Kidney (tissue), 14 donors: ENCODE data around the gene ATPAF2. TPM values are rescaled to one million over a fixed set of nuclear protein-coding genes. Genes with fewer than 3 reads are reported as not detected.

Experiments
- DNase-seq, 5 donors: peaks; one replicate each; pipeline ENCODE4 v3.0.0-alpha.2; 2013 to 2020
- FAIRE-seq: peaks from 2 replicates; lab custom pipeline; 2012; peaks lifted over from hg19 to GRCh38; lab: Jason Lieb, UNC
- H3K27ac ChIP-seq, 2 donors: one replicate each; pipeline ENCODE4 v1.7.0; 2013; ENCODE audit warnings: low read depth in 2 of 2, low read length in 2 of 2, inconsistent platforms in 1 of 2
- H3K27me3 ChIP-seq: one replicate; pipeline ENCODE4 v1.7.1; 2013; ENCODE audit warnings: low read length, inconsistent platforms; ENCODE audit not compliant: control insufficient read depth, insufficient read depth
- H3K36me3 ChIP-seq, 3 donors: one replicate each; pipeline versions ENCODE4 v1.7.0 to v1.7.1; 2013; ENCODE audit warnings: low read length in 3 of 3, control low read depth in 1 of 3, inconsistent platforms in 1 of 3; ENCODE audit not compliant: insufficient read depth in 3 of 3, control insufficient read depth in 2 of 3
- H3K4me1 ChIP-seq, 3 donors: one replicate each; pipeline versions ENCODE4 v1.7.0 to v1.7.1; 2013; ENCODE audit warnings: low read length in 3 of 3, inconsistent platforms in 1 of 3, low read depth in 1 of 3; ENCODE audit not compliant: control insufficient read depth in 2 of 3, insufficient read depth in 2 of 3
- H3K4me3 ChIP-seq, 3 donors: one replicate each; pipeline versions ENCODE4 v1.7.0 to v1.8.1; 2013; ENCODE audit warnings: low read length in 3 of 3, control low read depth in 1 of 3, inconsistent platforms in 1 of 3
- H3K9ac ChIP-seq, 3 donors: one replicate each; pipeline versions ENCODE4 v1.7.0 to v1.7.1; 2013; ENCODE audit warnings: low read length in 3 of 3, control low read depth in 1 of 3, inconsistent platforms in 1 of 3
- H3K9me3 ChIP-seq, 3 donors: one replicate each; pipeline versions ENCODE4 v1.7.0 to v1.7.1; 2013; ENCODE audit warnings: low read length in 3 of 3, control low read depth in 1 of 3, inconsistent platforms in 1 of 3; ENCODE audit not compliant: control insufficient read depth in 2 of 3, insufficient read depth in 1 of 3
- CTCF ChIP-seq: IDR thresholded peaks from 3 replicates; pipeline ENCODE4 v1.5.1; 2012; ENCODE audit warnings: mild to moderate bottlenecking, moderate library complexity, borderline replicate concordance; ENCODE audit not compliant: insufficient read depth; ENCODE audit errors: extremely low read depth
- intact Hi-C: fragments of 100-400 bp; cut with DNase I; formaldehyde crosslinking; loops from one replicate; pipeline ENCODE4 v1.11.1; 2022
- polyA plus RNA-seq: library from polyadenylated mRNA; stranded (reverse); fragments of 350-450 nt; fragmentation: Illumina TruSeq; extraction: RNeasy Lipid Tissue Mini Kit (QIAGEN cat#74804); gene quantifications from one replicate; pipeline ENCODE4 v1.2.3, GENCODE V29; 2014; ENCODE audit warnings: low read depth, low replicate concordance; ENCODE audit not compliant: insufficient read depth
- total RNA-seq: library from RNA; stranded (reverse); fragmentation: NEBNext Ultra II Directional; extraction: Animal tissue kit (Norgen Biotek cat#: 25700); gene quantifications from one replicate; pipeline ENCODE4 v1.2.1, GENCODE V29; 2021
- donor health status: control.
- donor health status: control.
- donor health status: control.
- donor health status: control.
- donor health status: control.
- donor health status: DM: yes; HTN: yes; CAD: no.
- donor health status: Normal renal cell carcinoma (clear cell type).

ATPAF2 gene
- total and polyA plus RNA-seq, 2 donors from 2014 or later = 27.0 to 52.1 TPM

- H3K9me3 ChIP-seq = no peaks in the 10 kb centered on the region
- H3K27ac ChIP-seq = no peak overlapping the region
- intact Hi-C loops = no loop called here
- peaks cover 0 to 8% (median 6%) of the 10 kb centered on the region in 3 donors for H3K4me1 ChIP-seq
- peak in 1 of 5 donors; percentile 36 for DNase-seq
- H3K36me3 ChIP-seq = peaks cover 0 to 5% (median 0%) of the 10 kb centered on the region in 3 donors
- H3K9ac ChIP-seq = no peak overlapping the region
- FAIRE-seq = no peak
- no peak overlapping the region for H3K4me3 ChIP-seq
- no peaks in the 10 kb centered on the region for H3K27me3 ChIP-seq
- peak; percentile 23 for TF ChIP-seq CTCF
Observed at GRCh38 chr17:18043491-18043890, 4.5 kb upstream of the ATPAF2 start.

GRCh38 chr17:18042983-18043382 is 4.0 kb upstream of the ATPAF2 start:
- Histone ChIP-seq H3K4me3 (no peak overlapping the region), H3K9ac (no peak overlapping the region), H3K36me3 (peaks cover 0 to 5% (median 0%) of the 10 kb centered on the region in 3 donors), H3K9me3 (no peaks in the 10 kb centered on the region), H3K27me3 (no peaks in the 10 kb centered on the region), H3K27ac (no peak overlapping the region), H3K4me1 (peaks cover 0 to 13% (median 9%) of the 10 kb centered on the region in 3 donors)
- FAIRE-seq (no peak), DNase-seq (no peak)
- no peak for TF ChIP-seq CTCF
- intact Hi-C loops = no loop called here

GRCh38 chr17:18041776-18042175 is 2.8 kb upstream of the ATPAF2 start:
- FAIRE-seq (no peak), DNase-seq (no peak)
- Histone ChIP-seq H3K4me3 (no peak overlapping the region), H3K4me1 (peaks cover 0 to 20% (median 10%) of the 10 kb centered on the region in 3 donors), H3K27me3 (no peaks in the 10 kb centered on the region), H3K9ac (no peak overlapping the region), H3K27ac (no peak overlapping the region), H3K9me3 (no peaks in the 10 kb centered on the region), H3K36me3 (no peaks in the 10 kb centered on the region)
- intact Hi-C loops = no loop called here
- TF ChIP-seq CTCF = no peak
